HG02759 (cell line): ENCODE data around the gene PSME3.
A peak's percentile ranks its signal among the peaks of the same experiment; 100 is the strongest.

Experiments
- ATAC-seq: cut with Tn5 transposase; IDR thresholded peaks from one replicate; pipeline ENCODE4 v1.9.1; 2021; ENCODE audit warnings: mild to moderate bottlenecking, moderate library complexity; ENCODE audit not compliant: unreplicated experiment

Gene PSME3, protein sequence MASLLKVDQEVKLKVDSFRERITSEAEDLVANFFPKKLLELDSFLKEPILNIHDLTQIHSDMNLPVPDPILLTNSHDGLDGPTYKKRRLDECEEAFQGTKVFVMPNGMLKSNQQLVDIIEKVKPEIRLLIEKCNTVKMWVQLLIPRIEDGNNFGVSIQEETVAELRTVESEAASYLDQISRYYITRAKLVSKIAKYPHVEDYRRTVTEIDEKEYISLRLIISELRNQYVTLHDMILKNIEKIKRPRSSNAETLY

DNA sequence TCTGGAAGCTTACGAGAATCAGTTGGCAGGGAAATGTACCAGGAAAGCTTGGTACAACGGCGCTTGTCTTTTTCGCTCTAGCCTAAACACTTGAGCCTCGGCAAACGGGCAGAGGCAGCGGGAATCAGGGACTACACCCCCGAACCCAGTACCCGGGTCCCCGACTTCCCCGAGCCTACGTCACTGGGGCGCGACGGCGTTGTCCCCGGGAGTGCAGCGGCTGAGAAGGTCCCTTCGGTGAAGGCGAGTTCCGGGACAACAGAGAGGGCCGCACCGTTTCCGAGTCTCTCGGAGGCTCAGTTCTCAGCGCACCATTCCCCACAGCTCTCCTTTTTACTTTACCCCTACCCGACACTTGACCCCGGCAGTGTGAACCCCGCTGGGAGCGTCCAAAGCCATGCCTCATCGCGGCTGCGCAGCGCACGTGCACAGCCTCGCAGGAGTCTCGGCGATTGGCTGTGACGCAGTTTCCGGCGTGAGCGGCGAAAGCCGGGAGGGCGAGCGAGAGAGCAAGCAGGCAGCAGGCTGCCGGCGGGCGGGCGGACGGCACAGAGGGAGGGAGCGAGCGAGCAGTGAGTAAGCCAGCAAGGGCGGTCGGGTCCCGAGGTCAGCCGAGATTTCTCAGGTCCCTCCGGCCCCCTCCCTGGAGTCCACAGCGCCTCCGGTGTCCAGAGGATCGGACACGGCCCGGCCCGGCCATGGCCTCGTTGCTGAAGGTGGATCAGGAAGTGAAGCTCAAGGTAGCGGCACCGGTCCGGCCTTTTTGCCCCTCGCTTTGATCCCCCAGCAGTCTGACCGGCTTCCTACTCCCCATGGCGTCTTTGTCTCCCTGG is at the start of gene PSME3:
Gene PSME3, plus strand, starts transcription at position 464 of the 833 bp plus-strand sequence. Its CDS starts 235 bp downstream, at position 699.
- ATAC-seq, result peak; percentile 89

DNA sequence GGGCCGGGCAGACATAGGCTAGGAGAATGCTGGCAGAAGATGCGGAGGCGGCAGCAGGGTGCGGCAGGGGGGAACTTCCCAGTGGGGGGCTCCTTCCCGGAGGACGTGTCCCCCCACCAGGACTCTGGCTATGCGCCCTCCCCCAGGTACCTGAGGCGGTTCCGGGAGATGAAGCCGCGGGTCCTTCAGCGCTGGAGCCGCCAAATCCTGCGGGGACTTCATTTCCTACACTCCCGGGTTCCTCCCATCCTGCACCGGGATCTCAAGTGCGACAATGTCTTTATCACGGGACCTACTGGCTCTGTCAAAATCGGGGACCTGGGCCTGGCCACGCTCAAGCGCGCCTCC is 49.4 kb upstream of the PSME3 start:
- no peak for ATAC-seq

DNA sequence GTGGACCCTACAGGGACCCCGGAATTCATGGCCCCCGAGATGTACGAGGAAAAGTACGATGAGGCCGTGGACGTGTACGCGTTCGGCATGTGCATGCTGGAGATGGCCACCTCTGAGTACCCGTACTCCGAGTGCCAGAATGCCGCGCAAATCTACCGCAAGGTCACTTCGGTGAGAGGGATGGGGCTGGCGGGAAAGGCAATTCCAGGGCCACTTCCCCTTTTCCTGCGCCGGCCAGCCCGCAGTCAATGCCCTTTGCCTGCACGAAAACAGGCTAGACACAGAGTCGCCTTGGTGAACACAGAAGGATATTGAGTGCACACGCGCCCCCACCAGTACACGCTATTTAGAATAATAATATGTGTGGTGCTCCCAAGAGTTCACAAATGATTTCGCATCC is 48.8 kb upstream of the PSME3 start:
- ATAC-seq, result no peak

DNA sequence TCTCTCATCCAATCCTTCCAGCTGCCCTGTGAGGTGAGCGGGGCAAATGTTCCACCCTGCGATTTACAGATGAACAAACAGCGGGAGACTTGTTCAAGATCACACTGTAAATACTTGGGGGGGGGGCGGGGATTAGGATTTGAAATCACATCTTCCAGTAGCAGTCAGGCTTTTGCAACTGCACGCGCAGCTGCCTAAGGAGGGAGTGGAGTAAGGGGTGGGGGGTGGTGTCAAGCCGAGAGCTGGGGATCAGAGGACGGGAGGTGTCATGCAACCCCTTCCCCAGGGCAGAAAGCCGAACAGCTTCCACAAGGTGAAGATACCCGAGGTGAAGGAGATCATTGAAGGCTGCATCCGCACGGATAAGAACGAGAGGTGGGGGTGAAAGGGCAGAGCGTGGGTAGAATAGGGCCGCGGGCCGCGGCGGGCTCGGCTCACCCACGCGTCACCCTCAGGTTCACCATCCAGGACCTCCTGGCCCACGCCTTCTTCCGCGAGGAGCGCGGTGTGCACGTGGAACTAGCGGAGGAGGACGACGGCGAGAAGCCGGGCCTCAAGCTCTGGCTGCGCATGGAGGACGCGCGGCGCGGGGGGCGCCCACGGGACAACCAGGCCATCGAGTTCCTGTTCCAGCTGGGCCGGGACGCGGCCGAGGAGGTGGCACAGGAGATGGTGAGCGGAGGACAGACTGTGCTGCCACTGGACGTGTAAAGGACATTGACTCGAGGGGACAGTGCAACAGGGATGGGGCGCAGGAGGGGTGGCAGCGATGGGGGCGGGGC is 48.2 kb upstream of the PSME3 start:
- no peak for ATAC-seq

DNA sequence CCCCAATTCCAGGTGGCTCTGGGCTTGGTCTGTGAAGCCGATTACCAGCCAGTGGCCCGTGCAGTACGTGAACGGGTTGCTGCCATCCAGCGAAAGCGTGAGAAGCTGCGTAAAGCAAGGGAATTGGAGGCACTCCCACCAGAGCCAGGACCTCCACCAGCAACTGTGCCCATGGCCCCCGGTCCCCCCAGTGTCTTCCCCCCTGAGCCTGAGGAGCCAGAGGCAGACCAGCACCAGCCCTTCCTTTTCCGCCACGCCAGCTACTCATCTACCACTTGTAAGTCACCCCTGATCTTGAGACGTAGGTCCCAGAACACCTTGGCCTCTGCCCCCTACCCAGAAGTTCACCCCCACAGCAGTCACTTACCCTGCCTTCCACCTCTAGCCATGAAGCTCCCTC is 45.9 kb upstream of the PSME3 start:
- ATAC-seq, result no peak

DNA sequence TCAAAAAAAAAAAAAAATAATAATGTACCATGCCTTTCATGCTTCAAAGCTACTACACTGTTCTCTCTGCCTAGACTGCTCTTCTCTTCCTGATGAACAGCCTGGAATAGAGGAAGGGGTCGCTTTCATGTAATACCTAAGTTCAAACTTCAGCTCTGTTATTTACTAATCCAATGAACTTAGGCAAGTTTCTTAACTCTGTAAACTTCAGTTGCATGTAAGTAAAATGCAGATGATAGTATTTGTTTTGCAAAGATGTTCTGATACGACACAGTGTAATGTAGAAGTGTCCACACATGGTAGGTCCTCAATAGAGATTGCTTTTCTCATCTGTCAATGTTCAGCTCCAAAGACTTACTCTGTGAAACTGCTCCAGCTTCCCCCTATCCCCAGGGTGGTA is 41.2 kb upstream of the PSME3 start:
- ATAC-seq, result no peak

DNA sequence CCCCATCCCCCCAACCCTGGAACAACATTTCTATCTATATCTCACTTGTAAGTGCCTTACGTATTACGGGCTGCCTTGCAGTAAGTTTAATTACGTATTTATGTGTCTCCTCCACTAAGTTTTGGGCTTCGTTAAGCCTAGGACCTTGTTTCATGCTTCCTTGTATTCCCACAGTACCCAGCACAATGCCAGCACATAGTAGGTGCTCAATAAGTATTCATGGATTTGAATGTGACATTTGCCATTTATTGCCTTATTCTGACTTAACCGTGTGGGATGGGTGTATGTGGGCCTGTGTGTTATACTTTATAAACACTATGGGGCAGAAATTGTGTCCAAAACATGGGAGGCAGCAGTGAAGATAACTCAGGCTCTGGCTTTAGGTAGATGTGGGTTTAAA is 40.7 kb upstream of the PSME3 start:
- no peak for ATAC-seq

DNA sequence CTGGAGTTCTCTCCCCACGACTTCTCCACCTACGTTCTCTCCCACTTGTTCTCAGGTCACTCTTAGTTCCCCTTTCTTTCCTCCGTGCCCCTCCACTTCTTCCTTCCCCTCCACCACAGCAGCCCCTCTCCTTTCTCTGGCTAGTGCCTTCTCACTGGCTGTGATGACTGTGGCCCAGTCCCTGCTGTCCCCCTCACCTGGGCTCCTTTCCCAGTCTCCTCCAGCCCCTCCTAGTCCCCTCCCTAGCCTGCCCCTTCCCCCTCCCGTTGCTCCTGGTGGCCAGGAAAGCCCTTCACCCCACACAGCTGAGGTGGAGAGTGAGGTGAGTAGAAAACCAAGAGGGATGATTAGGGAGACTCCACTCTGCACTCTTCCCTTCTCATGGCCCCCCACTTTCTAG is 38.1 kb upstream of the PSME3 start:
- ATAC-seq, result no peak

DNA sequence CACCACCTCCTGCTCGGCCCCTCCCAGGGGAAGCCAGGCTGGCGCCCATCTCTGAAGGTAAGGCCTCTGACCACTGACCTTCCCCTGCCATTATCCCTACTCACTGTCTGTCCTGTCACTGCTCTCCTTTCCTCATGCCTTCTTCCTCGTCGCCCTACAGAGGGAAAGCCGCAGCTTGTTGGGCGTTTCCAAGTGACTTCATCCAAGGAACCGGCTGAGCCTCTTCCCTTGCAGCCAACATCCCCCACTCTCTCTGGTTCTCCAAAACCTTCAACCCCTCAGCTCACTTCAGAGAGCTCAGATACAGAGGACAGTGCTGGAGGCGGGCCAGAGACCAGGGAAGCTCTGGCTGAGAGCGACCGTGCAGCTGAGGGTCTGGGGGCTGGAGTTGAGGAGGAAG is 37.7 kb upstream of the PSME3 start:
- ATAC-seq, result no peak

DNA sequence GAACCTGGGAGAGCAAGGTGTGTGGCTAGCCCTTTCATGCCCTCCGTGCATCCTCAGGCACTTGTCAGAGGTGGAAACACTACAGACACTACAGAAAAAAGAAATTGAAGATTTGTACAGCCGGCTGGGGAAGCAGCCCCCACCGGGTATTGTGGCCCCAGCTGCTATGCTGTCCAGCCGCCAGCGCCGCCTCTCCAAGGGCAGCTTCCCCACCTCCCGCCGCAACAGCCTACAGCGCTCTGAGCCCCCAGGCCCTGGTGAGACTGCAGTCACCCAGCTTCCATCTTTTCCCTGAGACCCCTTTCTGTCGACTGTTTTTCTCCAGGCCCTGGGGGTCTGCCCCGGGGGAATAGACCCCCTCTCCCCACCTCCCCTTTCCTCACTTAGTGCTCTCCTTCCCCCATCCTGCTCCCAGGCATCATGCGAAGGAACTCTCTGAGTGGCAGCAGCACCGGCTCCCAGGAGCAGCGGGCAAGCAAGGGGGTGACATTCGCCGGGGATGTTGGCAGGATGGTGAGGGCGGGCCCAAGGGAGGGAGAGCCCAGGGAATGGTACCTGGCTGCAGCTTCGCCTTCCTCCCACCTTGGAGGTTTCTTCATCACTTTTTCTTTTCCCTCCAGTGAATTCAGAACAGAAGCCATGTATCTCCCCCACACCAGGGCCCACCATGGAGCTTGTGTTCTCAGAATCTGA is 37.0 kb upstream of the PSME3 start:
- no peak for ATAC-seq

DNA sequence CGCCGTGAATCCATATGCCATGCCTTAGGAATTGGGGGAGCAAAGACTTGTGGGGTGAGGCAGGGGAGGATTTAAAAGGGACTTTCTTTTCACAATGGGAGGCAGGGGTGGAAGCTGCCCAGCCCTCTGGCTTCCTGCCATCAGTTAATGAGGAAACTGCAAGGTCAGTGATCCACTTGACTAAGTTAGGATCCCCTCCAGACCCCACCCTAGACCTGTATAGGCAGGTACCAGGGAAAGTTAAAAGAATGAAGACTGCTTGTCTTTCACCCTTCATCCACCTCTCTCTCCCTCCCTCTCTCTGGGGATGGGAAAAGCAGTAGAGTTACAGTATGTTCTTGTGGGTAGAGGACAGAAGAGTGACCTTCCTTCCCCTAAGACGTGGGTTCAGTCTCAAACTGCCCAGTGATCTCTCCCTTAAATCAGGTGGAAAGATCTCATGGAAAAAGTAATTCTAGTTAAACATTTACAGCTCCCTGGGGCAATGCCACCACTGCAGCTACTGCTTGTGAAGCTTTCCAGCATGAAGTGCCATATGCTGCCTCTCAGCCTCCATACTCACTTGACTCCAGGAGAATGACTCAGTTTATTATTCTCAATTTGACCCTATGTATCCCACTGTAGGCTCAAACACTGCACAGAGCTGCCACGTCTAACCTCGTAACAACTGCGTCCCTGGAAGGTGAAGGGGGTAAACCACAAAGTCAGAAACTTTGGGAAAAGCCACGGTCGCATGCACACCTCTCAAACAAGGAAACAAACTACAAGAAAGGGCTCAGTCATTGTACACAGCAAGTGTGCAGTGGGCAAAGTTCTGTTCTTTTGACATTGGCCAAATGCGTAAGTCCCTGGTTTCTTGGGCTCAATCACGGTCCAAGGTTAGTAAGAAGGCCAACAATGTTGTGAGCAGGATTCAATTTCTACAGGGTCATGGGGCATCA is 35.9 kb upstream of the PSME3 start:
- ATAC-seq, result no peak

DNA sequence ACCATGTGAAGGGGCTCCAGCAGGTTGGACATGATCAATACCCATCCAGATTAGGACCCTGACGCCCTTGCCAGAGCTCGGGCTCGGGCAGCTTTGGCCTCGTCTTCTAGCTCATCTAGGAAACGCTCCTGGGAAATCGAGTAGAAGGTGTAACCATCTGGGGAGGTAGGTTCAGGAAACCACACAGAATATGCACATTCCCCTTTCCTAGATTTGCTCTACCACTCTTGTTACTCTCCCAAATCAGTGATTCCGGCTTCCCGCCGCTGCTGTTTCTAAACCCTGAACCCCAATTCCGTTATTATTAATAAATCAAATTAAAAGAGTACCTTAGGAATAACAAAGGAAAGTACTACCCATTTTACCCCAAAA is 35.2 kb upstream of the PSME3 start:
- ATAC-seq, result no peak

DNA sequence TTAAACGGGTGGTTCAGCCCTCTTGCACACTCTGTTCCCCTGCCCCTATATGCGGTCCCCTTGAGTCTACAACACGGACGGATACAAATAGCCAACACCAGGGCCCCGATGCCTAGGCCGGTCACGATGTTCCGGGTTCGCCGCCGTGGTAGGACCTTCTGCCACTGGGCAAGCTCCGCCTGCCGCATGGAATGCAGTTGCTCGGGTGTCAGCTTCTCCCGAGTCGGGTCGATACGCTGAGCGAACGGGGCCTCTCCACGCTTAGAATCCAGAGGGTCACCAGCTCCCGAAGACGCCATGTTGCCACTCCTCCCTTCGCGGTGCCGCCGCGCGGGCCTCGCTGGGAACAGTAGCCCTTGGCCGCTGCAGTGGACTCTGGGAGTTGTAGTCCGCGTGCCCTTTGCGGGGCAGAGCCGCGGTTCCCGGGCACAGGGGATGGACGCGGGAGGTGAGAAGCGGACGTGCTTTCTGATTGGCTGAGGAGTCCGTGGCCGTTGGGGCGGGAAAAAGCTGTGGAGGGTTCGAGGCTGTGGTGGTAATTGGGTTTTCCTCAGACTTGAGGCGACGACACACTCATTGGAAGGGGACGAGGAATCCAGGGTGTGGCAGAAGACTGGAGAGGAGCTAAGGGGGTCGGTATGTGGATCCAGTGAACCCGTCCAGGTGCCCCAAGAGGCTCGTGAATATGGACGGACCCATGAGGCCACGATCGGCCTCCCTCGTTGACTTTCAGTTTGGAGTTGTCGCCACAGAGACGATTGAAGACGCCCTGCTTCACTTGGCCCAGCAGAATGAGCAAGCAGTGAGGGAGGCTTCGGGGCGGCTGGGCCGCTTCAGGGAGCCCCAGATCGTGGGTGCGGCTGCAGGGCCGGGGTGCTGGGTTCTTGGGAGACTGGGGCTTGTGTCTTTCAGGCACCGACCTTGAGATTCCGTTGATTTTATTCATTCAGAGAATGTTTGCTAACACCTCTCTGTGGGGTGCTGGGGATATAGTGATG is 34.5 kb upstream of the PSME3 start, which contains the start of the genes CNTD1 and COA3:
Gene CNTD1, plus strand, starts transcription at position 479 of the 998 bp plus-strand sequence. Its CDS starts 207 bp downstream, at position 686.
Gene COA3, minus strand, starts transcription at position 322 of the 998 bp plus-strand sequence. Its CDS starts 23 bp downstream, at position 299.
- ATAC-seq, result peak; percentile 83

DNA sequence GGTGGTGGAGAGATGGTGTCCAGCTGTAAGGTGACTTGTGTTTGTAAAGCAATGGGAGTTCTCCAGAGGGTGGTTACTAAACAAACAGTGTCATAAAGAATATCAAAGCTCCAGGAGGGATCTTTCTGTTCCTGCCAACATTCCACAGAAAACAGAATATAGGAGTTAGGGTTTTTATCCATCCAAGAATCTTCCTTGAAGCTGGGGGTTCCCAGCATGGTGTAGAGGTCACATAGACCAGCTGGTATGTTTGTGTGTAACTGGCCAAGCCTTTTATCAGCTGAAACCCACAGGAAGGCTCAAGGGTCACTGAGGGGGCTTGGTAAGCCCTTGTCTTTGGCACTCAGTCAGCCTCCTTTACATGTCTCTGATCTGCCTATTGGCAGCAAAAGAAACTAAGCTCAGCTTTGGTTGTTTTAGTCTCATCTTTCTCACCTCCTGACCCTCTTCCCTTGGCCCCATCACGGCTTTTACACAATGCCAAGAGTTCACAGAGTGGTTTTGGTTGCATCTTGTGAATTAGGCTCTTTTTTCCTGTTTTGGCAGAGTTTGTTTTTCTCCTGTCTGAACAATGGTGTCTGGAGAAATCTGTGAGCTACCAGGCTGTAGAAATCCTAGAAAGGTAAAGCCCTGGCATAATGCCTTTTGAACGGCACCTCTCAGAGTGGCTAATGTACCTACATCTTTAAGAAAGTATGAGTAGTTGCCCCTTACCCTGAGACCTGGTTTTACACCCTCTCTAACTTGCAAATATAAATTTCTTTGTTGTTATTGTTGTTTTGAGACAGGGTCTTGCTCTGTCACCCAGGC is 29.9 kb upstream of the PSME3 start:
- no peak for ATAC-seq

DNA sequence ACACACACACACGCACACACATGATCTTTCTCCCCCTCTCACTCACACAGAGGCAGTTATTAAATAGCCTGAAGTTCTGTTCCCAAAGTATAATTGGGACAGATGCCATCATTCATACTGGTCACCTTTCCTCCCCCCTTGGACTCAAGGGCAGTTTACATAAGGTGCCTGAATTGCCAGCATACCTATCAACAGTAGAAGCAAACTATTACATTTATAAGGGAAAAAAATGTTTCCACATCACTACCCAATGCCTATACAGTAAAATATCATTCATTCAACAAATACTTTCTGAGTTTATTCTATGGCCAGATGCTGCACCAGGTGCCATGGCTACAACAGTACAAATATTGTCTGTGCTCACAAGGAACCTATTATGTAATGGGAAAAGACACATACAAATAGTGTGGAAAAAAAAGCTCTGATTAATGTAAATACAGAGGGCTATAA is 28.3 kb upstream of the PSME3 start:
- no peak for ATAC-seq

DNA sequence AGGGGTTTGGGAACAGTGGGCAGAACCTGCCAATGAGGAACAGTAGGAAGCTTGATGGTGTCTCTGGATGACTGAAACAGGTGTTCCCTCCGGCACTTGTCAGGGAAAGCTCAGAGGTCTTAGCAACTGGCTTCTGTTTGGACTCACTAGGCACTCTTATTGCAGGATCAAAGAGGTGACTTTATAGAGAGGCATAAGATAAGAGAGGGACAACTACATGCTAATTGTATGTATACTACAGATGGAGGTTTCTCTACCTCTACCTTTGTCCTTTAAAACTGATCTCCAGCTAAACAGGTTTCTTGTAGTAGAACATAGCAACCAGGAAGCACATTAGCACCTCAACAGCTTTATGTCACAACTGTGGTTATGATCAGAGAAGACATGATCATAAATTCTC is 26.9 kb upstream of the PSME3 start:
- ATAC-seq, result no peak

DNA sequence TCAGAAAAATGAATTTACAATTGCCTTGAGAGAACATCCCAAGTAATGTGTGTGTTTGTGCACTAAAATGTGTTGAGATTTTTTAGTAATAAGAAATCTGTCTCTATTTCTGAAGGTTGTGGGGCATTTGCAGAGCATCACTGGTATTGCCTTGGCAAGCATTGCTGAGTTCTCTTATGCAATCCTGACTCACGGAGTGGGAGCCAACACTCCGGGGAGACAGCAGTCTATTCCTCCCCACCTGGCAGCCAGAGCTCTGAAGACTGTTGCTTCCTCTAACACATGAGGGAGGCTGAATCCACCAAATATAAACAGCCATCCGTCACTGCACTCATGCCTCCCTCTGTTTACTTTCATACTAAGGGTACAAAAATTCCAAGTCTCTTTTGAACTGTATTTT is 23.9 kb upstream of the PSME3 start:
- no peak for ATAC-seq
